Fibroblast of mammary gland (primary cell): ENCODE data around the gene NUDT7.
A peak's percentile ranks its signal among the peaks of the same experiment; 100 is the strongest.

Experiments used
- DNase-seq: peaks from one replicate; pipeline ENCODE4 v3.0.0-alpha.2; 2010; ENCODE audit warnings: low read depth
- H3K4me3 ChIP-seq: 2 replicates; pipeline ENCODE4 v1.5.1; 2011; ENCODE audit warnings: low read depth, mild to moderate bottlenecking, low read length, moderate library complexity; ENCODE audit not compliant: control insufficient read depth
- CTCF ChIP-seq: conservative IDR thresholded peaks from 2 replicates; pipeline ENCODE4 v1.5.1; 2011; ENCODE audit warnings: low read depth, low read length, inconsistent platforms; ENCODE audit not compliant: control insufficient read depth, insufficient read depth

NUDT7 gene

GRCh38 chr16:77781091-77781490, 58.8 kb downstream of the NUDT7 start:
- TF ChIP-seq CTCF, result no peak
- no peak overlapping the region for H3K4me3 ChIP-seq
- DNase-seq, result no peak

DNA sequence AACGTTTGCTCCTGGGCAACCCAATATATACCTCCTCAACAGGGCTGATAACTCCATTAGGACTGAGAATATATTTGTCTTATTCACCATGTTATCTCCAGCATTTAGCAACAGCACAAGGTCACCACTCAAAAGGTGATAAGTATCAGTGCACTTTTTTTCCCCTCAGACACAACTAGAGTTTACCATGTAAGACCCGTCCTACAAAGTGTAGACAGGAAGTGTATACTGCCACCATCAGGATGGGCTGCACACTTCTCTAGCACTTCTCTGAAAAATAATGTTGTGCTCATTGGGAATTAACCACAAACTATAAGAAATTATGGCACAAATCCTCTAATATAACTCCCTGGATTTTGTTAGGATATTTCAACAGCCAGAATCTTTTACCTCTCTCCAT, 60.4 kb downstream of the NUDT7 start:
- peak; percentile 46 for DNase-seq
- TF ChIP-seq CTCF, result peak; percentile 48

GRCh38 chr16:77784441-77785372, 62.4 kb downstream of the NUDT7 start:
- DNase-seq, result peak; percentile 17
- H3K4me3 ChIP-seq, result no peak overlapping the region
- TF ChIP-seq CTCF, result peak; percentile 28

More for the DNA sequence above, 60.4 kb downstream of the NUDT7 start:
- no peak overlapping the region for H3K4me3 ChIP-seq

DNA sequence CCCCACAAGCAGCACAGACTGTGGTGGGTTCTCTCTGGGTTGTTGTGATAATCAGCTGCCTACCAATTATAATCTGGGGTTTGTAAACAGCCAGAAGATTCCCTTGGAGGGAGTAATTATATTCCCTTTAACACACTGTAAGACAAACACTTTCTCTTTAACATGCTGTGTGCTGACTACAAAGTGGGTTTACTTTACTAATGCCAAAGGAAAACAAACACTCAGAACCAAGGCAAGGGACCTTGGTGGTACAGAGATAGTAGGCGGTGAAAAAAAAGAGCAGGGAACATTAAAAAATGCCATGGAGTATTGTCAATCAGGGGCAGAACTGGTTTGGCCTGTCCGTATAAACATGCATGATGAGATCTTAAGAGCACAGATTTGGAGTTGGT, 63.1 kb downstream of the NUDT7 start:
- H3K4me3 ChIP-seq, result no peak overlapping the region
- no peak for TF ChIP-seq CTCF
- no peak for DNase-seq

GRCh38 chr16:77786186-77786847, 64.0 kb downstream of the NUDT7 start:
- TF ChIP-seq CTCF, result no peak
- H3K4me3 ChIP-seq, result no peak overlapping the region
- DNase-seq, result no peak

- H3K4me3 ChIP-seq, result no peak overlapping the region
- no peak for DNase-seq
- no peak for TF ChIP-seq CTCF
Observed at GRCh38 chr16:77787452-77787851, 65.1 kb downstream of the NUDT7 start.
